IMR-90 (cell line): Measurements from ENCODE around the gene CNPY4. TPM values are rescaled to one million over a fixed set of nuclear protein-coding genes. Genes with fewer than 3 reads are reported as not detected.

ENCODE experiments used
- ATAC-seq: fragments of 200-7000 bp; cut with Tn5 transposase; 2 replicates; pipeline ENCODE4 v1.9.1; 2020; ENCODE audit warnings: low read depth, mild to moderate bottlenecking, moderate library complexity
- BruUV-seq: library from RNA; stranded (reverse); fragments of 400-500 nt; replicated peaks from 2 replicates; lab custom pipeline; 2021; lab: Mats Ljungman, UMichigan
- CTCF ChIA-PET: fragments of 300-600 bp; formaldehyde crosslinking; extraction: SDS; loops from one replicate; lab custom pipeline; 2021; ENCODE audit warnings: antibody characterized with exemption; lab: Yijun Ruan, JAX
- POLR2A ChIA-PET: fragments of 300-600 bp; sonication (Branson Sonifier 250); formaldehyde crosslinking; loops from one replicate; lab custom pipeline; 2022; ENCODE audit warnings: antibody characterized with exemption; ENCODE audit not compliant: unreplicated experiment; lab: Charles Lee
- DNase-seq: peaks from one replicate; pipeline ENCODE4 v3.0.0; 2013
- H2AFZ ChIP-seq: replicated peaks from 2 replicates; pipeline ENCODE3; 2013; ENCODE audit warnings: low read length, mild to moderate bottlenecking; ENCODE audit not compliant: poor library complexity
- H2AK5ac ChIP-seq: 2 replicates; pipeline ENCODE4 v1.6.1; 2013; ENCODE audit warnings: low read depth, low read length, inconsistent platforms
- H2AK9ac ChIP-seq: replicated peaks from 2 replicates; pipeline ENCODE3; 2013; ENCODE audit warnings: mild to moderate bottlenecking, low read depth, low read length, moderate library complexity; ENCODE audit not compliant: poor library complexity
- H2BK120ac ChIP-seq: 2 replicates; pipeline ENCODE4 v1.6.1; 2013; ENCODE audit warnings: low read depth, low read length, inconsistent platforms
- H2BK15ac ChIP-seq: 3 replicates; pipeline ENCODE4 v1.6.1; 2013; ENCODE audit warnings: low read depth, low read length, inconsistent platforms
- H2BK20ac ChIP-seq: 2 replicates; pipeline ENCODE4 v1.6.1; 2013; ENCODE audit warnings: low read depth, mild to moderate bottlenecking, inconsistent platforms, low read length, moderate library complexity
- H2BK5ac ChIP-seq: 2 replicates; pipeline ENCODE4 v1.6.1; 2013; ENCODE audit warnings: mild to moderate bottlenecking, low read depth, low read length, inconsistent platforms; ENCODE audit not compliant: poor library complexity, severe bottlenecking
- H3K14ac ChIP-seq: replicated peaks from 2 replicates; pipeline ENCODE4 v1.6.1; 2013; ENCODE audit warnings: low read depth, low read length, inconsistent platforms
- H3K18ac ChIP-seq: 2 replicates; pipeline ENCODE4 v1.6.1; 2013; ENCODE audit warnings: low read depth, low read length, control low read depth
- H3K23ac ChIP-seq: 2 replicates; pipeline ENCODE4 v1.6.1; 2013; ENCODE audit warnings: low read depth, low read length, inconsistent platforms
- H3K27ac ChIP-seq: 2 replicates; pipeline ENCODE4 v1.5.1; 2013; ENCODE audit warnings: mild to moderate bottlenecking, control low read depth, low read length; ENCODE audit not compliant: insufficient read depth
- H3K27me3 ChIP-seq: 2 replicates; pipeline ENCODE4 v1.6.1; 2013; ENCODE audit warnings: low read length; ENCODE audit not compliant: control insufficient read depth, insufficient read depth
- H3K36me3 ChIP-seq: 2 replicates; pipeline ENCODE4 v1.6.1; 2013; ENCODE audit warnings: low read length, mixed read lengths; ENCODE audit not compliant: control insufficient read depth, insufficient read depth
- H3K4ac ChIP-seq: 2 replicates; pipeline ENCODE4 v1.6.1; 2013; ENCODE audit warnings: low read depth, low read length, inconsistent platforms
- H3K4me1 ChIP-seq: 2 replicates; pipeline ENCODE4 v1.6.1; 2013; ENCODE audit warnings: low read length, mixed read lengths; ENCODE audit not compliant: control insufficient read depth, insufficient read depth
- H3K4me2 ChIP-seq: 2 replicates; pipeline ENCODE4 v1.6.1; 2013; ENCODE audit warnings: low read depth, mild to moderate bottlenecking, control low read depth, low read length, moderate library complexity
- H3K4me3 ChIP-seq: 2 replicates; pipeline ENCODE4 v1.5.1; 2013; ENCODE audit warnings: low read depth, mild to moderate bottlenecking, control low read depth, low read length, moderate library complexity; ENCODE audit not compliant: insufficient read depth
- H3K56ac ChIP-seq: 2 replicates; pipeline ENCODE4 v1.6.1; 2013; ENCODE audit warnings: low read length, inconsistent platforms; ENCODE audit not compliant: insufficient read depth; ENCODE audit errors: extremely low read depth
- H3K79me1 ChIP-seq, 2 experiments: 2 replicates each; pipeline ENCODE4 v1.6.1; 2013; ENCODE audit warnings: low read length in 2 of 2, inconsistent platforms in 1 of 2, low read depth in 1 of 2
- H3K9ac ChIP-seq: 2 replicates; pipeline ENCODE4 v1.6.1; 2013; ENCODE audit warnings: low read depth, low read length, control low read depth
- H3K9me1 ChIP-seq: 2 replicates; pipeline ENCODE4 v1.6.1; 2013; ENCODE audit warnings: low read length, inconsistent platforms; ENCODE audit not compliant: insufficient read depth
- H3K9me3 ChIP-seq: 2 replicates; pipeline ENCODE4 v1.6.1; 2013; ENCODE audit warnings: low read length; ENCODE audit not compliant: control insufficient read depth, insufficient read depth
- H4K20me1 ChIP-seq: 2 replicates; pipeline ENCODE4 v1.6.1; 2013; ENCODE audit warnings: low read length, inconsistent platforms; ENCODE audit not compliant: insufficient read depth
- H4K5ac ChIP-seq: 2 replicates; pipeline ENCODE4 v1.6.1; 2013; ENCODE audit warnings: mild to moderate bottlenecking, low read depth, low read length, control low read depth
- H4K8ac ChIP-seq, 2 experiments: 2 replicates each; pipeline ENCODE4 v1.6.1; 2013; ENCODE audit warnings: low read depth in 2 of 2, low read length in 2 of 2, control low read depth in 1 of 2, inconsistent platforms in 1 of 2
- H4K91ac ChIP-seq: 2 replicates; pipeline ENCODE4 v1.6.1; 2013; ENCODE audit warnings: low read depth, low read length, inconsistent platforms; ENCODE audit not compliant: insufficient read depth
- CHD1 ChIP-seq: IDR thresholded peaks from 2 replicates; pipeline ENCODE4 v1.6.1; 2012; ENCODE audit warnings: low read depth, low read length, improper control_type of control experiment
- CTCF ChIP-seq: conservative IDR thresholded peaks from 2 replicates; pipeline ENCODE4 v1.5.1; 2012; ENCODE audit warnings: mild to moderate bottlenecking, low read depth, low read length, improper control_type of control experiment
- FOS ChIP-seq: fragments of 150-350 bp; IDR thresholded peaks from 2 replicates; pipeline ENCODE4 v1.6.1; 2016; ENCODE audit warnings: low read depth, low read length
- MAZ ChIP-seq: IDR thresholded peaks from 2 replicates; pipeline ENCODE4 v1.6.1; 2012; ENCODE audit warnings: low read depth, mild to moderate bottlenecking, low read length, improper control_type of control experiment, moderate library complexity, borderline replicate concordance
- NFE2L2 ChIP-seq: fragments of 150-350 bp; IDR thresholded peaks from 2 replicates; pipeline ENCODE4 v1.6.1; 2016; ENCODE audit warnings: low read depth, mild to moderate bottlenecking, low read length
- SMC3 ChIP-seq: fragments of 150-350 bp; IDR thresholded peaks from 2 replicates; pipeline ENCODE4 v1.6.1; 2016; ENCODE audit warnings: low read depth, mild to moderate bottlenecking, antibody characterized with exemption, low read length, moderate library complexity
- USF2 ChIP-seq: fragments of 150-350 bp; IDR thresholded peaks from 2 replicates; pipeline ENCODE4 v1.6.1; 2017; ENCODE audit warnings: mild to moderate bottlenecking, antibody characterized with exemption, low read length, low read depth
- WGBS, 2 experiments: methylation state at CpG; one replicate each; pipeline versions ENCODE4 v1.1.5 to v1.1.7; 2013; ENCODE audit warnings: missing lambda C conversion rate in 2 of 2; ENCODE audit not compliant: insufficient read length in 1 of 2; ENCODE audit errors: extremely low coverage in 2 of 2; 5-methylcytosine and 5-hydroxymethylcytosine counted together
- dilution Hi-C: fragments of 300-500 bp; cut with HindIII; formaldehyde crosslinking; loops from one replicate; pipeline ENCODE4 v1.14.3; 2018; ENCODE audit warnings: low sequenced_read_pairs; ENCODE audit not compliant: unreplicated experiment
- in situ Hi-C: fragments of 300-500 bp; cut with MboI; formaldehyde crosslinking; loops from 3 replicates; pipeline ENCODE4 v1.14.3; 2019; ENCODE audit warnings: low sequenced_read_pairs, inconsistent platforms, mixed read lengths
- intact Hi-C: fragments of 100-400 bp; cut with micrococcal nuclease; formaldehyde crosslinking; loops from 2 replicates; pipeline ENCODE4 v1.10.0; 2022
- polyA plus RNA-seq, 3 experiments: library from polyadenylated mRNA; depleted of rRNA; stranded (reverse); fragments of >200 nt; gene quantifications; 2 replicates each; pipeline ENCODE4 v1.2.3, GENCODE V29; 2012; ENCODE audit warnings: low replicate concordance in 1 of 3
- total RNA-seq: library from RNA; depleted of rRNA; stranded (reverse); fragments of >200 nt; gene quantifications from 2 replicates; pipeline ENCODE4 v1.2.3, GENCODE V29; 2012

Gene CNPY4
- total and polyA plus RNA-seq, 2 of the 4 experiments (the other 2 are of a cell fraction), result 13.3 to 21.9 TPM

DNA sequence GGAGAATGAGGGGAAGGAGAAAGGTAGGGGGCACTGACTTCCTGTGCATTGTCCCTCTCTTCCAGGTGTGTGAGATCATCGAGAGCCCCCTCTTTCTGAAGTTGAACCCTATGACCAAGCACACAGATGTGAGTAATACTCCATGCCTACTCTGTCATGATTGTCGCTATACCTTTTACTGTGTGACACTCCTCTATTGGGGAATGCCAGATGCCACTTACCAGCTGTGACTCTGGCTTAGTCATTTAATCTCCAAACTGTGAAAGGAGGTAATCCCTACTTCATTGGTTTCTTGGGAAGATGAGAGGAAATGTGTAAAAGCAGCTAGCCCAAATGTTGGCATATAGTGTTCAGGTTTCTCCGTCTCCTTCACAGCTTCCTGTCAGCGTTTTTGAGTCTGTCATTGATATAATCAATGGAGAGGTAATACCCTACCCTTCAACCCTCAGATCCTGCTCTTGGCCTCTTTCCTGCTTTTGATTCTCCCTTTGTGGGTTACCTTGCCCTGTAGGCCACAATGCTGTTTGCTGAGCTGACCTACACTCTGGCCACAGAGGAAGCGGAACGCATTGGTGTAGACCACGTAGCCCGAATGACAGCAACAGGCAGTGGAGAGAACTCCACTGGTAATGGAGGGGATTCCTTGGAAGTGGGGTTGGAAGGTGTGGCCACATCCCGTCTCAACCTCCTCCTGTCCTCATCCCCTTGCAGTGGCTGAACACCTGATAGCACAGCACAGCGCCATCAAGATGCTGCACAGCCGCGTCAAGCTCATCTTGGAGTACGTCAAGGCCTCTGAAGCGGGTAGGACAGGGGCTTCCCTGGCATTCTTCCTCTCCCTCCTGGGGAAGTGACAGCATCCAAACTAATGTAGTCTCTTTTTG is 28.7 kb upstream of the CNPY4 start:
- H2BK15ac ChIP-seq, result no peak overlapping the region; the same call in 2 of the 3 replicates
- TF ChIP-seq USF2, result no peak
- TF ChIP-seq MAZ, result no peak
- no peak for TF ChIP-seq FOS
- TF ChIP-seq SMC3, result no peak
- TF ChIP-seq CTCF, result no peak
- TF ChIP-seq CHD1, result no peak
- TF ChIP-seq NFE2L2, result no peak
- H3K27me3 ChIP-seq, result no peaks in the 10 kb centered on the region
- H2AK5ac ChIP-seq, result peak overlapping the region; percentile 87
- peaks cover 32 to 66% of the 10 kb centered on the region in 2 experiments for H3K79me1 ChIP-seq
- H3K56ac ChIP-seq, result no peak overlapping the region
- 0 out of 2 replicates have a peak overlapping the region, but pooled peaks have one; percentile 19 for H3K14ac ChIP-seq
- dilution Hi-C loops, result no loop called here
- H2BK120ac ChIP-seq, result peak overlapping the region; percentile 14; the same call in 1 of the 2 replicates
- H3K4me3 ChIP-seq, result no peak overlapping the region
- H2BK20ac ChIP-seq, result no peak overlapping the region; the same call in none of the 2 replicates
- H4K8ac ChIP-seq, result peak overlapping the region in 1 of 2 experiments; percentile 36; a peak in 1 of 4 replicates
- H3K23ac ChIP-seq, result peak overlapping the region; percentile 63
- no peak overlapping the region for H3K4me2 ChIP-seq
- peak overlapping the region; percentile 44 for H2BK5ac ChIP-seq
- no peak overlapping the region for H4K91ac ChIP-seq
- no TSS peak for BruUV-seq
- ChIA-PET CTCF (interaction anchor here (1.6 kb wide), 1 partner anchor 10 kb away, joined by 5 read pairs; no protein-coding TSS in a partner anchor), POLR2A (interaction anchor here (0.5 to 0.7 kb wide), 2 partner anchors 21 to 125 kb away, joined by 3 to 8 read pairs; no protein-coding TSS in a partner anchor)
- H3K9ac ChIP-seq, result no peak overlapping the region
- no CpG with 5 or more reads among the region's 14 CpGs for WGBS, 2 experiments
- peaks cover 15% of the 10 kb centered on the region for H4K20me1 ChIP-seq
- intact Hi-C loops, result loop anchor here (1.0 kb wide), 1 partner anchor 10 kb away; no protein-coding TSS in a partner anchor
- H3K4ac ChIP-seq, result peak overlapping the region; percentile 69
- no peaks in the 10 kb centered on the region for H3K9me3 ChIP-seq
- H3K18ac ChIP-seq, result no peak overlapping the region
- H2AK9ac ChIP-seq, result peak overlapping the region; percentile 60
- ATAC-seq (no peak), DNase-seq (no peak)
- peak overlapping the region; percentile 38 for H3K27ac ChIP-seq
- peaks cover 50% of the 10 kb centered on the region for H3K36me3 ChIP-seq
- H3K4me1 ChIP-seq, result peaks cover 16% of the 10 kb centered on the region
- in situ Hi-C loops, result no loop called here
- 0 out of 2 replicates have a peak overlapping the region, but pooled peaks have one; percentile 10 for H4K5ac ChIP-seq
- peak overlapping the region; percentile 5 for H2AFZ ChIP-seq
- H3K9me1 ChIP-seq, result peaks cover 13% of the 10 kb centered on the region
